GM12878 (cell line): Measurements from ENCODE around the gene ATG4B. TPM values are rescaled to one million over a fixed set of nuclear protein-coding genes. Genes with fewer than 3 reads are reported as not detected.

Experiments used
- CBFB ChIP-seq: IDR thresholded peaks from 2 replicates; pipeline ENCODE4 v1.6.1; 2016; ENCODE audit warnings: antibody characterized with exemption, low read depth
- CHD4 ChIP-seq: fragments of 200-600 bp; sonication (generic); IDR thresholded peaks from 2 replicates; pipeline ENCODE4 v1.6.1; 2016; ENCODE audit warnings: mild to moderate bottlenecking
- EZH2 ChIP-seq: IDR thresholded peaks from 2 replicates; pipeline ENCODE4 v1.6.1; 2012; ENCODE audit warnings: low read depth, mild to moderate bottlenecking, control low read depth, inconsistent platforms, low read length, borderline replicate concordance; ENCODE audit not compliant: control insufficient read depth
- FOXM1 ChIP-seq: IDR thresholded peaks from 2 replicates; pipeline ENCODE4 v1.6.1; 2012; ENCODE audit warnings: low read depth, mild to moderate bottlenecking, inconsistent platforms, low read length, moderate library complexity
- GATAD2B ChIP-seq: fragments of 450-650 bp; conservative IDR thresholded peaks from 2 replicates; pipeline ENCODE4 v1.6.1; 2017; ENCODE audit warnings: low read depth, mild to moderate bottlenecking, moderate library complexity
- RB1 ChIP-seq: fragments of 450-650 bp; formaldehyde crosslinking; IDR thresholded peaks from 2 replicates; pipeline ENCODE4 v1.6.1; 2017; ENCODE audit warnings: mild to moderate bottlenecking, borderline replicate concordance
- RELA ChIP-seq: fragments of 450-650 bp; IDR thresholded peaks from 2 replicates; pipeline ENCODE4 v1.8.0; 2014; ENCODE audit warnings: borderline replicate concordance; ENCODE audit not compliant: partially characterized antibody
- SMAD5 ChIP-seq: IDR thresholded peaks from 2 replicates; pipeline ENCODE4 v1.6.1; 2016; ENCODE audit warnings: antibody characterized with exemption, low read depth
- SMARCA5 ChIP-seq: fragments of 450-650 bp; IDR thresholded peaks from 2 replicates; pipeline ENCODE4 v1.6.1; 2017; ENCODE audit warnings: mild to moderate bottlenecking
- STAT3 ChIP-seq: IDR thresholded peaks from 2 replicates; pipeline ENCODE4 v1.6.1; 2011; ENCODE audit warnings: low read depth, low read length, improper control_type of control experiment
- TARDBP ChIP-seq: IDR thresholded peaks from 2 replicates; pipeline ENCODE4 v1.6.1; 2016; ENCODE audit warnings: borderline replicate concordance
- YY1 ChIP-seq: IDR thresholded peaks from 2 replicates; pipeline ENCODE4 v1.6.1; 2011; ENCODE audit warnings: low read depth, mild to moderate bottlenecking, low read length
- ZNF24 ChIP-seq: fragments of 450-650 bp; IDR thresholded peaks from 2 replicates; pipeline ENCODE4 v1.6.1; 2017; ENCODE audit warnings: antibody characterized with exemption, mild to moderate bottlenecking
- ZNF622 ChIP-seq: fragments of 450-650 bp; IDR thresholded peaks from 2 replicates; pipeline ENCODE4 v1.6.1; 2017; ENCODE audit warnings: mild to moderate bottlenecking, inconsistent platforms
- polyA plus RNA-seq, 11 experiments: library from polyadenylated mRNA; depleted of rRNA in 4 of 11; unstranded in 6 of 11; stranded (reverse) in 5 of 11; fragments of >200 nt; fragmentation: Nextera tagmentation in 4 of 11; fragmentation: Illumina TruSeq in 1 of 11; extraction: Ambion mirVana in 4 of 11; extraction: Trizol in 1 of 11; gene quantifications; 1 replicate in 1 of 11; 2 replicates in 10 of 11; pipeline versions ENCODE4 v1.2.1 to v1.2.3, GENCODE V29; 2011 to 2016; ENCODE audit warnings: inconsistent platforms in 2 of 11, missing spikeins in 2 of 11, low read depth in 1 of 11
- total RNA-seq, 4 experiments: library from RNA; depleted of rRNA in 3 of 4; stranded (reverse); fragments of >200 nt in 3 of 4; fragmentation: Illumina TruSeq in 1 of 4; extraction: Trizol in 1 of 4; gene quantifications; 2 replicates each; pipeline versions ENCODE4 v1.2.1 to v1.2.3, GENCODE V29; 2013 to 2021
- TF ChIP-seq, protein P1 (sequence below): fragments of 450-650 bp; IDR thresholded peaks from 2 replicates; pipeline ENCODE4 v1.6.1; 2016; ENCODE audit warnings: mild to moderate bottlenecking
- TF ChIP-seq, protein P2 (sequence below): fragments of 450-650 bp; formaldehyde crosslinking; IDR thresholded peaks from 2 replicates; pipeline ENCODE4 v1.5.0; 2022; ENCODE audit warnings: mild to moderate bottlenecking, missing genetic modification characterization
- TF ChIP-seq, protein P3 (sequence below): fragments of 450-650 bp; IDR thresholded peaks from 2 replicates; pipeline ENCODE4 v1.6.1; 2017; ENCODE audit warnings: mild to moderate bottlenecking, moderate library complexity
- TF ChIP-seq, protein P4 (sequence below): fragments of 450-650 bp; IDR thresholded peaks from 2 replicates; pipeline ENCODE4 v1.6.1; 2018; ENCODE audit warnings: mild to moderate bottlenecking, low read depth, moderate library complexity; ENCODE audit not compliant: partially characterized antibody

Gene ATG4B
- total and polyA plus RNA-seq, 10 of the 15 experiments (the other 5 are each of a cell fraction or from before 2014, with no cell fraction given), result 5.8 to 84.1 (median 64.9) TPM

DNA sequence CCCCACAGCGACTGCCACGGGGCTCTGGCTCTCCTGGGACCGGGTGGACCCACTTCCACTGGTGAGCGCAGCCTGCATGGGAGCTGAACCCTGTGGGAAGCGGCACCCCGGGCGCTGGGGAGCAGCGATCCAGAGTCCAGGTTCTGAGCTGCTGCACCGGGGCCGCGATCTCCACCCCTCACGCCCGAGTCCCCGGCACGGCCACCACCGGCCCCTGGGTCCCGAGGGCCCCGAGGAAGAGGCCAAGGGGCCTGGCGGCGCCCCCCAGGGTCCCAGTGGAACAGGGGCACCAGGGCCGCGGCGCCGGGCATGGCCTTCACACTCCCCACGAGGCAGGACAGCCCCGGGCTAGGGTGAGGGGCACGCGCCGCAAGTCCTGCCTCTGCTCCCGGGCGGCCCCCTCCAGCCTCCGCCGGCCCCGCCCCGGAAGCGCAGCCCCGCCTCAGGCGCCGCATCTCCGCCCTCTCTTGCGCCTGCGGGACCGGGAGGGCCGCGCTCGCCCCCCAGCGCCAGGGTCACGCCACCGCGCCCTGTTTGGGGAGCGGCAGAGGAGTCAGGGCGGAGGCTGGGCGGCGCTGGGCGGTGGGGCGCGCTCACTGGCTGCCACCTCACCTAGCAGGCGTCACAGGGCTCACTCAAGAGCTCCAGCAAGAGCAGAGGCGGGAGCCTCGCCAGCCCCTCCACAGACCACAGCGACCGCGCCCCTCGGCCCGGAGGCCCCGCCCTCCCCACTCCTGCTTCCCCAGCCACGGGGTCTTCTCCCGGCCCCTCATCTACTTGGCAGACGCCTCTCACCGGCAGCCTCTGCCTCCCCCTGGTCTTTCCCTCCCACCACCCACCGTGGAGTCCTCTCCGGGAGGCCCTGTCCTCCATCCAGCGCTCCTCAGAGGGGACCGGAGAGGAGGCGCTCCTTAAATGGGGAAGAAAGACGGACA lies 27.4 kb upstream of the ATG4B start (continued):
- TF ChIP-seq CHD4 (no peak), RB1 (peak; percentile 80; the same call in 1 of the 2 replicates), FOXM1 (no peak), SMARCA5 (peak; percentile 67; the same call in 1 of the 2 replicates), RELA (no peak), STAT3 (no peak), SMAD5 (no peak), ZNF24 (0 out of 2 replicates have a peak, but pooled peaks have one; percentile 19), ZNF622 (no peak), TARDBP (no peak), GATAD2B (peak; percentile 72; the same call in 1 of the 2 replicates), EZH2 (no peak), YY1 (peak; percentile 67; the same call in 1 of the 2 replicates), CBFB (no peak)
- TF ChIP-seq, protein P1, sequence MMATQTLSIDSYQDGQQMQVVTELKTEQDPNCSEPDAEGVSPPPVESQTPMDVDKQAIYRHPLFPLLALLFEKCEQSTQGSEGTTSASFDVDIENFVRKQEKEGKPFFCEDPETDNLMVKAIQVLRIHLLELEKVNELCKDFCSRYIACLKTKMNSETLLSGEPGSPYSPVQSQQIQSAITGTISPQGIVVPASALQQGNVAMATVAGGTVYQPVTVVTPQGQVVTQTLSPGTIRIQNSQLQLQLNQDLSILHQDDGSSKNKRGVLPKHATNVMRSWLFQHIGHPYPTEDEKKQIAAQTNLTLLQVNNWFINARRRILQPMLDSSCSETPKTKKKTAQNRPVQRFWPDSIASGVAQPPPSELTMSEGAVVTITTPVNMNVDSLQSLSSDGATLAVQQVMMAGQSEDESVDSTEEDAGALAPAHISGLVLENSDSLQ, result 0 out of 2 replicates have a peak, but pooled peaks have one; percentile 26
- TF ChIP-seq, protein P2, sequence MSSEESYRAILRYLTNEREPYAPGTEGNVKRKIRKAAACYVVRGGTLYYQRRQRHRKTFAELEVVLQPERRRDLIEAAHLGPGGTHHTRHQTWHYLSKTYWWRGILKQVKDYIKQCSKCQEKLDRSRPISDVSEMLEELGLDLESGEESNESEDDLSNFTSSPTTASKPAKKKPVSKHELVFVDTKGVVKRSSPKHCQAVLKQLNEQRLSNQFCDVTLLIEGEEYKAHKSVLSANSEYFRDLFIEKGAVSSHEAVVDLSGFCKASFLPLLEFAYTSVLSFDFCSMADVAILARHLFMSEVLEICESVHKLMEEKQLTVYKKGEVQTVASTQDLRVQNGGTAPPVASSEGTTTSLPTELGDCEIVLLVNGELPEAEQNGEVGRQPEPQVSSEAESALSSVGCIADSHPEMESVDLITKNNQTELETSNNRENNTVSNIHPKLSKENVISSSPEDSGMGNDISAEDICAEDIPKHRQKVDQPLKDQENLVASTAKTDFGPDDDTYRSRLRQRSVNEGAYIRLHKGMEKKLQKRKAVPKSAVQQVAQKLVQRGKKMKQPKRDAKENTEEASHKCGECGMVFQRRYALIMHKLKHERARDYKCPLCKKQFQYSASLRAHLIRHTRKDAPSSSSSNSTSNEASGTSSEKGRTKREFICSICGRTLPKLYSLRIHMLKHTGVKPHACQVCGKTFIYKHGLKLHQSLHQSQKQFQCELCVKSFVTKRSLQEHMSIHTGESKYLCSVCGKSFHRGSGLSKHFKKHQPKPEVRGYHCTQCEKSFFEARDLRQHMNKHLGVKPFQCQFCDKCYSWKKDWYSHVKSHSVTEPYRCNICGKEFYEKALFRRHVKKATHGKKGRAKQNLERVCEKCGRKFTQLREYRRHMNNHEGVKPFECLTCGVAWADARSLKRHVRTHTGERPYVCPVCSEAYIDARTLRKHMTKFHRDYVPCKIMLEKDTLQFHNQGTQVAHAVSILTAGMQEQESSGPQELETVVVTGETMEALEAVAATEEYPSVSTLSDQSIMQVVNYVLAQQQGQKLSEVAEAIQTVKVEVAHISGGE (CRISPR knock-in tag), result no peak
- TF ChIP-seq, protein P3, sequence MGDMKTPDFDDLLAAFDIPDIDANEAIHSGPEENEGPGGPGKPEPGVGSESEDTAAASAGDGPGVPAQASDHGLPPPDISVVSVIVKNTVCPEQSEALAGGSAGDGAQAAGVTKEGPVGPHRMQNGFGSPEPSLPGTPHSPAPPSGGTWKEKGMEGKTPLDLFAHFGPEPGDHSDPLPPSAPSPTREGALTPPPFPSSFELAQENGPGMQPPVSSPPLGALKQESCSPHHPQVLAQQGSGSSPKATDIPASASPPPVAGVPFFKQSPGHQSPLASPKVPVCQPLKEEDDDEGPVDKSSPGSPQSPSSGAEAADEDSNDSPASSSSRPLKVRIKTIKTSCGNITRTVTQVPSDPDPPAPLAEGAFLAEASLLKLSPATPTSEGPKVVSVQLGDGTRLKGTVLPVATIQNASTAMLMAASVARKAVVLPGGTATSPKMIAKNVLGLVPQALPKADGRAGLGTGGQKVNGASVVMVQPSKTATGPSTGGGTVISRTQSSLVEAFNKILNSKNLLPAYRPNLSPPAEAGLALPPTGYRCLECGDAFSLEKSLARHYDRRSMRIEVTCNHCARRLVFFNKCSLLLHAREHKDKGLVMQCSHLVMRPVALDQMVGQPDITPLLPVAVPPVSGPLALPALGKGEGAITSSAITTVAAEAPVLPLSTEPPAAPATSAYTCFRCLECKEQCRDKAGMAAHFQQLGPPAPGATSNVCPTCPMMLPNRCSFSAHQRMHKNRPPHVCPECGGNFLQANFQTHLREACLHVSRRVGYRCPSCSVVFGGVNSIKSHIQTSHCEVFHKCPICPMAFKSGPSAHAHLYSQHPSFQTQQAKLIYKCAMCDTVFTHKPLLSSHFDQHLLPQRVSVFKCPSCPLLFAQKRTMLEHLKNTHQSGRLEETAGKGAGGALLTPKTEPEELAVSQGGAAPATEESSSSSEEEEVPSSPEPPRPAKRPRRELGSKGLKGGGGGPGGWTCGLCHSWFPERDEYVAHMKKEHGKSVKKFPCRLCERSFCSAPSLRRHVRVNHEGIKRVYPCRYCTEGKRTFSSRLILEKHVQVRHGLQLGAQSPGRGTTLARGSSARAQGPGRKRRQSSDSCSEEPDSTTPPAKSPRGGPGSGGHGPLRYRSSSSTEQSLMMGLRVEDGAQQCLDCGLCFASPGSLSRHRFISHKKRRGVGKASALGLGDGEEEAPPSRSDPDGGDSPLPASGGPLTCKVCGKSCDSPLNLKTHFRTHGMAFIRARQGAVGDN, result 0 out of 2 replicates have a peak, but pooled peaks have one; percentile 49
- TF ChIP-seq, protein P4, sequence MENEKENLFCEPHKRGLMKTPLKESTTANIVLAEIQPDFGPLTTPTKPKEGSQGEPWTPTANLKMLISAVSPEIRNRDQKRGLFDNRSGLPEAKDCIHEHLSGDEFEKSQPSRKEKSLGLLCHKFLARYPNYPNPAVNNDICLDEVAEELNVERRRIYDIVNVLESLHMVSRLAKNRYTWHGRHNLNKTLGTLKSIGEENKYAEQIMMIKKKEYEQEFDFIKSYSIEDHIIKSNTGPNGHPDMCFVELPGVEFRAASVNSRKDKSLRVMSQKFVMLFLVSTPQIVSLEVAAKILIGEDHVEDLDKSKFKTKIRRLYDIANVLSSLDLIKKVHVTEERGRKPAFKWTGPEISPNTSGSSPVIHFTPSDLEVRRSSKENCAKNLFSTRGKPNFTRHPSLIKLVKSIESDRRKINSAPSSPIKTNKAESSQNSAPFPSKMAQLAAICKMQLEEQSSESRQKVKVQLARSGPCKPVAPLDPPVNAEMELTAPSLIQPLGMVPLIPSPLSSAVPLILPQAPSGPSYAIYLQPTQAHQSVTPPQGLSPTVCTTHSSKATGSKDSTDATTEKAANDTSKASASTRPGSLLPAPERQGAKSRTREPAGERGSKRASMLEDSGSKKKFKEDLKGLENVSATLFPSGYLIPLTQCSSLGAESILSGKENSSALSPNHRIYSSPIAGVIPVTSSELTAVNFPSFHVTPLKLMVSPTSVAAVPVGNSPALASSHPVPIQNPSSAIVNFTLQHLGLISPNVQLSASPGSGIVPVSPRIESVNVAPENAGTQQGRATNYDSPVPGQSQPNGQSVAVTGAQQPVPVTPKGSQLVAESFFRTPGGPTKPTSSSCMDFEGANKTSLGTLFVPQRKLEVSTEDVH, result no peak
